Forelimb muscle (tissue), 1 donor: Measurements from ENCODE around the gene DDX21. TPM values are rescaled to one million over a fixed set of nuclear protein-coding genes. Genes with fewer than 3 reads are reported as not detected.
"Not testable (repeated sequence)": the region's sequence is repeated elsewhere in the genome, so short reads cannot be mapped to it uniquely, and the experiment has no call there.

Source experiments
- DNase-seq: peaks from one replicate; pipeline ENCODE4 v3.0.0-alpha.2; 2013; ENCODE audit warnings: low read depth
- polyA plus RNA-seq: library from polyadenylated mRNA; unstranded; fragments of 120-200 nt; gene quantifications from one replicate; pipeline ENCODE4 v1.2.1, GENCODE V29; 2013; ENCODE audit not compliant: insufficient read length

The DDX21 gene
- 43.1 TPM for polyA plus RNA-seq

GRCh38 chr10:68955832-68956532 is at the start of gene DDX21:
TSS of gene DDX21 (plus strand) at chr10:68956170. CDS start at chr10:68956226, 56 bp downstream.
- DNase-seq, result peak; percentile 87

GRCh38 chr10:68924593-68924992 is 31.4 kb upstream of the DDX21 start:
- no peak for DNase-seq

- no peak for DNase-seq
Observed at GRCh38 chr10:68925489-68925888, 30.5 kb upstream of the DDX21 start.

- not testable (repeated sequence) for DNase-seq
Observed at GRCh38 chr10:68929157-68929556, 26.8 kb upstream of the DDX21 start.

DNA sequence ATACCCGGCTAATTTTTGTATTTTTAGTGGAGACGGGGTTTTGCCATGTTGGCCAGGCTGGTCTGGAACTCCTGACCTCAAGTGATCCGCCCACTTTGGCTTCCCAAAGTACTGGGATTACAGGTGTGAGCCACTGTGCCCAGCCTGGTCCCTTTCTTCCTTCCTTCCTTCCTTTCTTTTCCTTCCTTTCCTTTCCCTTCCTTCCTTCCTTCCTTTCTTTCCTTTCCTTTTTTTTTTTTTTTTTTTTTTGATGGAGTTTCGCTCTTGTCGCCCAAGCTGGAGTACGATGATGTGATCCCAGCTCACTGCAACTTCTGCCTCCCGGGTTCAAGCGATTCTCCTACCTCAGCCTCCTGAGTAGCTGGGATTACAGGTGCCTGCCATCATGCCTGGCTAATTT is 26.1 kb upstream of the DDX21 start:
- not testable (repeated sequence) for DNase-seq

GRCh38 chr10:68932860-68933259 is 23.1 kb upstream of the DDX21 start:
- DNase-seq, result not testable (repeated sequence)

DNA sequence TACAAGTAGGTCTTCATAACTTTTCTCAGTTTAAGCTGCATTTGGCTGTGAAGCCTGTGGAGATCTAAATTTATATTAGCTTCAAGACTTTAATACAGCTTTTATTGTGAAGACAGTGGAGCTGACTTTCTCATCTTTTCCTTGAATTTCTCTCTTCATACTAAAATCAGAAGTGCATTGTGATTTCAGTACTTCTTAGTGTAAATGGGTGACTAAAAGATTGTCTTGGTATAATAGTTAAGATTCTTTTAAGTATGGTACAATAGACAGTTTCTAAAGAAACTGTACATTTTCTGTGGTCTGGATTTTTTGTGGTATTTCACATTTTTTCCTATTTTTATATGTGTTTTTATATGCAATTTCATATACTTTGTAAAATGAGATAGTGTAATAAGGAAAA is 21.0 kb upstream of the DDX21 start:
- DNase-seq, result no peak

- no peak for DNase-seq
Observed at GRCh38 chr10:68938117-68938516, 17.9 kb upstream of the DDX21 start.

GRCh38 chr10:68938884-68939283 is 17.1 kb upstream of the DDX21 start:
- DNase-seq, result no peak

DNA sequence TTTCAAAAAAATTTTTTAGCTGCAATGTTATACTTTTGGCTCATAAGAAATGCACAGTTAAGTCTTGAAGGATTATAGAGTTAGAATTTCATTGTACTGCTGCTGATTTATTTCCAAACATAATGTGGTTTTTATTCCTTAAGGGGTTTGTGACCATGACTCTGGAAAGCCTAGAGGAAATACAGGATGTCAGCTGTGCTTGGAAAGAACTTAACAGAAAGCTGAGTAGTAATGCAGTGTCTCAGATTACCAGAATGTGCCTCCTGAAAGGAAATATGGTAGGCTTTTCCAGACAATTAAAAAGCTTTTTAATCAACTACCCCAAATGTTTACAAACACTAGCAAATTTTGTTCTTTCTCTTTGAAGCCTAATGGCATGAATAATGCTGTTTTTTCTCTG is 15.1 kb upstream of the DDX21 start:
- DNase-seq, result not testable (repeated sequence)

- DNase-seq, result no peak
Observed at GRCh38 chr10:68950598-68950997, 5.4 kb upstream of the DDX21 start.

- no peak for DNase-seq
Observed at GRCh38 chr10:68954904-68955303, 1.1 kb upstream of the DDX21 start.

GRCh38 chr10:68955355-68955831 is 577 bp upstream of the DDX21 start:
- DNase-seq, result no peak

GRCh38 chr10:68957284-68957615 is 1.3 kb downstream of the DDX21 start:
- DNase-seq, result no peak

GRCh38 chr10:68957654-68958053 is 1.7 kb downstream of the DDX21 start:
- no peak for DNase-seq

GRCh38 chr10:68959695-68960527 is 3.9 kb downstream of the DDX21 start:
- DNase-seq, result no peak

DNA sequence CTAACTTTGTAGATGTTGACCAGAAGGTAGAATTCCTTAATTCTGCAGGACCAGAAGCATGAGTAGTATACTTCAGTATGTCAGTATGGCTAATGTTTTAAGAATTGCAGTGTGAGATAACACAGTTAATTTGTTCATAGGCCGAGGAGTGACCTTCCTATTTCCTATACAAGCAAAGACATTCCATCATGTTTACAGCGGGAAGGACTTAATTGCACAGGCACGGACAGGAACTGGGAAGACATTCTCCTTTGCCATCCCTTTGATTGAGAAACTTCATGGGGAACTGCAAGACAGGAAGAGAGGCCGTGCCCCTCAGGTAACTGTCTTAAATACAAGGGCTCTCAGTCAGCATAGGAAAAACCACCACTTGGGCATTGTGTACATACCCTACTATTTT is 7.2 kb downstream of the DDX21 start:
- DNase-seq, result no peak

DNA sequence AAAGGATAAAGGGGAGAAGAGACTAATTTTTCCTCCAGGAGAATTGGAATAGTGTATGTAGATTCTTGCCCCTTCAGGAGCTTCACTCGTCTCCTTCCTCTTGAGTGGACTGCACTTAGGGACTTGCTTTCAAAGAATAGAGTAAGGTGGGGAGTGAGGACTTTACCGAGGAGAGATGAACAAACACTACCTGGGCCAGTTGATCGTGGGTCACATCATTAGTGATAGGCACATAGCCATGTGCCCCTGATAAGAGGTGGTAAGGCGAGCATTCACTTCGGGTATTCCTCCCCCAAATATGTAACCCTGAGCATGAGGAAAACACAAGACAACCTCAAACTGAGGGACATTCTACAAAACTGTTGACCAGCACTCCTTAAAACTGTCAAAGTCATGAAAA is 18.0 kb downstream of the DDX21 start:
- DNase-seq, result no peak

DNA sequence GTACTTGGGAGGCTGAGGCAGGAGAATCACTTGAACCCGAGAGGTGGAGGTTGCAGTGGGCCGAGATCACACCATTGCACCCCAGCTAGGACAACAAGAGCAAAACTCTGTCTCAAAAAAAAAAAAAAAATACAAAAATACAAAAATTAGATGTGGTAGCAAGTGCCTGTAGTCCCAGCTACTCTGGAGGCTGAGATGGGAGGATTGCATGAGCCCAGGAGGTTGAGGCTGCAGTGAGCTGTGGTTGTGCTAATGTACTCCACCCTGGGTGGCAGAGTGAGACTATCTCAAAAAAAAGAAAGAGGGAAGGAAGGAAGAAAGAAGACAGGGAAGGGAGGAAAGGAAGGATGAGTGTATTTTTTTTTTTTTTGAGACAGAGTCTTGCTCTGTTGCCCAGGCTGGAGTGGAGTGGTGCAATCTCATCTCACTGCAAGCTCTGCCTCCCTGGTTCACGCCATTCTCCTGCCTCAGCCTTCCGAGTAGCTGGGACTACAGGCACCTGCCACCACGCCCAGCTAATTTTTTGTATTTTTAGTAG is 20.0 kb downstream of the DDX21 start:
- not testable (repeated sequence) for DNase-seq

DNA sequence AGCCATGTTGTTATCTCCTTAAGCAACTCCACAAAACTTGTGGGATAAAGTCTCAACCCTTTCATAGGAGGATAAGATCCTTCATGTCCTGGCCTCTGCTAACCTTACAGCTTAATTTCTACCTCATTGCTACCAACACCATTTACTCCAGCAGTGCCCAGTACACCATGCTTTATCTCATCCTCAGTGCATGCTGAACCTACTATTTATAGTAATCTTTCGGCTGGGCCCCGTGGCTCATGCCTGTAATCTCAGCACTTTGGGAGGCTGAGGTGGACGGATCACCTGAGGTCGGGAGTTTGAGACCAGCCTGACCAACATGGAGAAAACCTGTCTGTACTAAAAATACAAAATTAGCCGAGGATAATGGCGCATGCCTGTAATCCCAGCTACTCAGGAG is 23.8 kb downstream of the DDX21 start:
- DNase-seq, result not testable (repeated sequence)

- no peak for DNase-seq
Observed at GRCh38 chr10:68981074-68981473, 25.1 kb downstream of the DDX21 start.

- no peak for DNase-seq
Observed at GRCh38 chr10:68982389-68982788, 26.4 kb downstream of the DDX21 start.

- DNase-seq, result no peak
Observed at GRCh38 chr10:68987611-68988010, 31.6 kb downstream of the DDX21 start.
